Activated T-cell treated with anti-CD3 and anti-CD28 coated beads, Interleukin-2, amount 50 U/mL, for 24 hours (primary cell): Measurements from ENCODE around the gene LTB.

Experiments
- DNase-seq: peaks from one replicate; pipeline ENCODE4 v3.0.0-alpha.2; 2020
- H3K27ac Mint-ChIP-seq: 2 replicates; pipeline ENCODE4 v1.8.0; 2020; ENCODE audit warnings: mild to moderate bottlenecking, mixed read lengths
- H3K27me3 Mint-ChIP-seq: 2 replicates; pipeline ENCODE4 v1.8.0; 2020; ENCODE audit warnings: mixed read lengths
- H3K36me3 Mint-ChIP-seq: 2 replicates; pipeline ENCODE4 v1.8.0; 2020; ENCODE audit warnings: low read depth, mixed read lengths
- H3K4me1 Mint-ChIP-seq: 2 replicates; pipeline ENCODE4 v1.8.0; 2020; ENCODE audit warnings: low read depth, mixed read lengths
- H3K4me3 Mint-ChIP-seq: 2 replicates; pipeline ENCODE4 v1.8.0; 2020; ENCODE audit warnings: mild to moderate bottlenecking, moderate library complexity, mixed read lengths
- H3K9me3 Mint-ChIP-seq: 2 replicates; pipeline ENCODE4 v1.8.0; 2020; ENCODE audit warnings: mixed read lengths

LTB gene

DNA sequence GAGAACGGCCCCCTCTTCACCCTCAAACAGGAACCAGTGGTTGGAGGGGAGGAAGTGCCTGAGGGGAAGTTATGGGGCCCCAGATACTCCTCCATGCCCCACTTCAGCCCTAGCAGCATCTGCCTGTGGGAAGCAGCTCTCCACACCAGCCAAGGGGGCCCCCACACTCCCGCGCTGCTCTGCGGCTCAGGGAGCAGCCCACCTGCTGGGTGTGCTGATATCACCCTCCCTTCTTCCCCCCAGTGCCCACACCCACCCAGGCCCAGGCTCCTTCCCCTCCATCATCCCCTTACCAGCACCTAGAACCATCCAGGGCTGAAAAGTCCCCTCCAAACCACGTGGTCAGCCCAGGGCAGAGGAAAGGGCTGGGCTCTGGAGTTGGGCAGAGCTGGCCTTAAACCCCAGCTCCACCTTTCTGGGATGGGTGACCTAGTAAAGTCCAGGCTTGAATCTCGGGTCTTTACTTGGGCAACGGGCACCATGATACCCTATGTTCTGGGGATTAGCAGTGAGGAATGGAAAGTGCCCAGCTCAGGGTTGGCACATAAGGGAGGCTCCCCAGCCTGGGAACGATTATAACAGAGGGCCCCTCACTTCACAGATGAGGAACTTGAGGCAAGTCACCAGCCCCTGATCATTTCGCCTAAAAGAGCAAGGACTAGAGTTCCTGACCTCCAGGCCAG is 4.5 kb upstream of the LTB start:
- no peak for DNase-seq
- peaks cover 76% of the 10 kb centered on the region for H3K4me1 Mint-ChIP-seq
- no peaks in the 10 kb centered on the region for H3K9me3 Mint-ChIP-seq
- peaks cover 7% of the 10 kb centered on the region for H3K36me3 Mint-ChIP-seq
- H3K27ac Mint-ChIP-seq = peak overlapping the region; percentile 94
- H3K4me3 Mint-ChIP-seq = peak overlapping the region; percentile 71
- H3K27me3 Mint-ChIP-seq = no peaks in the 10 kb centered on the region

DNA sequence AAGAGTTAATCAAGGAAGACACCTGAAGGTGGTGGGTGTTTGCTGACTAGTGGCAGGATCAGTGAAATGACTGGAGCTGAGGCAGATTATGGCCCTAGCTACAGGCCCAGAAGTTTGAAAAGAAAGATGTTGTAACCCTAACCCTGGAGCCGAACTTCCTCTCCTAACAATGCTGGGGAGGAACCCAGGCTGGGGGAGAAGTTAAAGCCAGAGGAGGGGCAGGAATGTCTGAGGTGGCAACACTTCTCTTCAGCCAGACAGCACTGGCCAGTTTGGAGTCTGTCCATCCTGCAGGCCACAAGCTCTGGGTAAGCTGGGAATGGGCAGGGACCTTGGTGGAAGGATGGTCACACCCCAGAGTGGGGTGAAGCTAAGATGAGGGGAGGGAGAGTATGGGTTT is 3.8 kb upstream of the LTB start, which contains the start of gene LST1:
Gene LST1, plus strand, starts transcription at position 270 of the 400 bp plus-strand sequence. CDS start 1,023 bp downstream, outside the sequence.
- Mint-ChIP-seq H3K36me3 (peaks cover 15% of the 10 kb centered on the region), H3K9me3 (no peaks in the 10 kb centered on the region), H3K4me1 (peaks cover 77% of the 10 kb centered on the region), H3K27ac (peak within 1 kb of the TSS; percentile 94), H3K4me3 (peak within 1 kb of the TSS; percentile 71), H3K27me3 (no peaks in the 10 kb centered on the region)
- no peak for DNase-seq

DNA sequence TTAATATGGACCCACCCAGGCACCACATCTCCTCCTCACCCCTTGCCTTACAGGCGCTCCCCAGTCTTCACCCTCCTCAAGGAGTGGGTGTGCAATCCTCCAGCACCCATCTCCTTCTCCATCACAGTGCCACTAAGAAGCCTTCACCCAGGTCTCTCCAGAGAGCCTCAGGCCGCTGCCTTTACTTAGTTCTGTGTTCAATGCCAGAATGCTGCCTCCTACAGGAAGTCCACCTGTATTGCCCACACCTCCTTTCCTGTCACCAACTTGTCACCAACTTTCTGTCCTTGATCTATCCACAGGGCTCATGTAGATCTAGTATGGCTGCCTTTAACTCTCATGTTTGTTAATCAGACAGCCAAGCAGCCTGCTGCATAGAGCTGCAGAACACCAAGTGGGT is 3.3 kb upstream of the LTB start:
- no peaks in the 10 kb centered on the region for H3K27me3 Mint-ChIP-seq
- DNase-seq = no peak
- H3K36me3 Mint-ChIP-seq = peaks cover 18% of the 10 kb centered on the region
- peaks cover 76% of the 10 kb centered on the region for H3K4me1 Mint-ChIP-seq
- peak overlapping the region; percentile 94 for H3K27ac Mint-ChIP-seq
- H3K4me3 Mint-ChIP-seq = peak overlapping the region; percentile 4
- no peaks in the 10 kb centered on the region for H3K9me3 Mint-ChIP-seq

DNA sequence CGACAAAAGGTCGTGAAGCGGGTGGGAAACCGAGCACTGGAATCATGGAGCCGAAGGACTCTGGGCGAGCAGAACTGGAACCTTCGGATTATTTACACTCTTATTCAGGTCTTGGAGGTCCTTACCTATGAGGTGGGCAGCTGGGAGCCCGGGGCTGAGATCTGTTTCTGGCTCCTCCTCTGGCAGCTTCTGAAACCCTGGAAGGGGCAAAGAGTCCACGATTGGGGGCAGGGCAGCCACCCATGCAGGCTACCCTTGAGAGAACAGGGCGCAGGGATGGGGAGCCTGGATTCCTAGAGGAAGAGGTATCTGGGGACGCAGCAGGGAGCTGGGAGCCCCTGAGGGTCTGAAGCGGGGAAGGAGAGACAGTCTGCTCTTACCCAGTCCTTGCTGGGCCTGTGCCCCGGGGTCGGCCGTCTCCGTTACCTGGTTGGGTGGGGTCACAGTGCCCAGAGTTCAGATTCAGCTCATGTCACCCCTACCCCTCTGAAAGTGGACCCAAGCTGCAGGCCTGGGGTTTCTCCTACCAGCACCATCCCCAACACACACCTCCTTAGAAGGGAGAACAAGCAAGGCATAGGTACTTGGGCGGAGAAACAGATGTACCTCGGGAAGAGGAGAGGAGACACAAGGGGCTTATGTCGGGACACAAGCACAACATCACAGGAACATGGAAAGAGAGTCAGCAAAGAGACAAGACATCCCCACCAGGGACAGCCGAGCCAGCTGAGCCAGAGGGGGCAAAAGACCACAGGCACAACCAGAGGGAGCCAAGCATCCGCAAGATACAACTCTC is 592 bp downstream of the LTB start:
- H3K27ac Mint-ChIP-seq = peak overlapping the region; percentile 91
- H3K9me3 Mint-ChIP-seq = no peaks in the 10 kb centered on the region
- DNase-seq = peak; percentile 65
- H3K4me3 Mint-ChIP-seq = peak overlapping the region; percentile 97
- H3K36me3 Mint-ChIP-seq = peaks cover 52% of the 10 kb centered on the region
- H3K4me1 Mint-ChIP-seq = peaks cover 78% of the 10 kb centered on the region
- no peaks in the 10 kb centered on the region for H3K27me3 Mint-ChIP-seq

DNA sequence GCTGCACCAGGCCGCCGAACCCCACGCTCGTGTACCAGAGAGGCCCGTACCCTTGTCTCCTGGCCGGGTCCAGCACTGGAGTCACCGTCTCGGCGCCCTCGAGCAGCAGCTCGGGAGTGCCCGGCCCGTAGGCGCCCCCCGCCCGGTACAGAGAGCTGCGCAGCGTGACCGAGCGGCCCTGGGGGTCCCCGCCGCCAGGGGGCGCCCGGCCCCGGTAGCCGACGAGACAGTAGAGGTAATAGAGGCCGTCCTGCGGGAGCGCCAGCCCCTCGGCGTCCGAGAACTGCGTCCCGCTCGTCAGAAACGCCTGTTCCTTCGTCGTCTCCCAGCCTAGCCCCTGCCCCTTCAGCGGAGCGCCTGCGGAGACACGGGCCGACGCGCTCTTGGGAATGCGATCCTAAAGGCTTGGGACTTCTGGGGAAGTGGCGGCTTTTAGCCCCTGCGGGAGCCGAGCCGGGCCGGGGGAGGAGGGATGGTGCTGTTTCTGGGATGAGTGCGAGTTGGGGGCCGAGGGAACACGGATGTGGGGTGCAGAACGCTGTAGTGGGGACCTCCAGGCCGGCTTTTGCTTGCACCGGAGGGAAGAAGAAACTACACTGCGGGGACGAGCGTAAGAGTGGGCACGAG is 1.3 kb downstream of the LTB start:
- Mint-ChIP-seq H3K27me3 (no peaks in the 10 kb centered on the region), H3K36me3 (peaks cover 59% of the 10 kb centered on the region), H3K4me3 (peak overlapping the region; percentile 97), H3K9me3 (no peaks in the 10 kb centered on the region), H3K27ac (peak overlapping the region; percentile 91), H3K4me1 (peaks cover 75% of the 10 kb centered on the region)
- DNase-seq = peak; percentile 94

DNA sequence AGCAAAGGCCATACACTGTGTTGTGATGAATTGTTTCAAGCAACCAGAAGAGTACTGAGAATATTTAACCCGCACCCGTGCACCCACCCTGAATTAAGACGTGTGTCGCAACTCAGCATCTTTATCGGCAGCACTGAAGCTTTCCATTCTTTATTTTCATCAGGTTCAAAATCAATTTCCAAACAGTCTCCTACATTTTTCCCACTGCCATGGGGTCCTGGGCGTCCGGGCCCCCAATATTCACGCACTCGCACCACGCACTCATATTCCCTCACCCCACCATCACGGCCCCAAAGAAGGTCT is 1.8 kb downstream of the LTB start:
- no peaks in the 10 kb centered on the region for H3K27me3 Mint-ChIP-seq
- peak overlapping the region; percentile 91 for H3K27ac Mint-ChIP-seq
- no peak for DNase-seq
- H3K36me3 Mint-ChIP-seq = peaks cover 64% of the 10 kb centered on the region
- H3K4me3 Mint-ChIP-seq = peak overlapping the region; percentile 97
- no peaks in the 10 kb centered on the region for H3K9me3 Mint-ChIP-seq
- H3K4me1 Mint-ChIP-seq = peaks cover 75% of the 10 kb centered on the region

DNA sequence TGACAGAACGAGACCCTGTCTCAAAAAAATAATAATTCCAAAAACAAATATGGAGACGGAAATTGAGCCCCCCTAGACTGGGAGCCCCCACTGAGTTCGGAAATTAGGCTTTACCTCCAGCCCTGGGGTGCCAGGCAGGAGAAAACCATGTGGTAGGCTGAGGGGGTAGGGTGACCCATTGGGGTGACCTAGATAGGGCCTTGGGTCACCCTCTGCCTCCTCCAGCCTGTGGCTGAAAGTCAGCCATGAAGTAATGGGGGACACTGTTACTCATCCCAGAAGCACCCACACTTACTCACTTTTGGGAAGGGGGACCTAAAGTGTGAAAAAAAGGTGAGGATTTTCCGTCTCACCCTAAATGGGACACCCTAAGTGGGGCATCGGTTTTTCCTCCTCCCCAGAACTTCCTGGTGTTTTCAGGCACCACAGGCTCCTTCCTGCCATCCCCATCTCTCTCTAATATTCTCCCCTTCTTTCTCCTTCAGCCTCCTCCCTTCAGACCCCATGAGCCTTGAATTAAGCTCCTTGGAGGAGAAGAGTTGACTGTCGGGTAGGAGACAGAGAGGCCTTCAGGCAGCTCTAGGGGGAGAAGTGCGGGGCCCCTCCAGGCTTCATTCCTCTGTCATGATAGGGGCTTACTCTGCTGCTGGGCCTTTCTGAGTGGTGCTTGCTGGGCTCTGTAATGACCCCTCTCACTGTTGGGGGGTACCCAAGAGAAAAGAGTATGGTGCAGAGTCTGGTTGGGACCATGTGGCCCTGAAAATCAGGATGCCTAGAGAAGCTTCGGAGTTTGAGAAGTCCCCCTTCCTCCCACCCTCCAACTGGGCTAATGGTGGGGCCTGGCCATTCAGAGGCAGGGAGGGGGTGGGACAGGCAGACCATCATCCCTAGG is 2.4 kb downstream of the LTB start:
- Mint-ChIP-seq H3K4me1 (peaks cover 75% of the 10 kb centered on the region), H3K36me3 (peaks cover 69% of the 10 kb centered on the region), H3K27ac (peak overlapping the region; percentile 91), H3K4me3 (peak overlapping the region; percentile 97), H3K9me3 (no peaks in the 10 kb centered on the region), H3K27me3 (no peaks in the 10 kb centered on the region)
- peak; percentile 67 for DNase-seq

DNA sequence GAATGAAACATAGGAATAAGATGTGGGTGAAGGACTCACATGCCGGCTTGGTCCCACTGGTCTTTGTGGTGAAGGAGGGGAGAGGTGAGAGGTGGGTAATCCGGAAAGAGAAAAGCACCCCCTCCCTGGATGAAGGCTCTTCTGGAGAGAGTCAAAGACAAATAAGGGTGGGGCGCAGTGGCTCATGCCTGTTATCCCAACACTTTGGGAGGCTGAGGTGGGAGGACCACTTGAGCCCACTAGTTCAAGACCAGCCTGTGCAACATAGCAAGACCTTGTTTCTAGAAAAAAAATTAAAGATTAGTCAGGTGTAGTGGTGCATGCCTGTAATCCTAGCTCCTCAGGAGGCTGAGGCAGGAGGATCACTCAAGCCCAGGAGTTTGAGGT is 3.1 kb downstream of the LTB start:
- Mint-ChIP-seq H3K36me3 (peaks cover 75% of the 10 kb centered on the region), H3K27ac (peak overlapping the region; percentile 91), H3K27me3 (no peaks in the 10 kb centered on the region), H3K9me3 (no peaks in the 10 kb centered on the region), H3K4me3 (peak overlapping the region; percentile 97), H3K4me1 (peaks cover 80% of the 10 kb centered on the region)
- DNase-seq = peak; percentile 57

DNA sequence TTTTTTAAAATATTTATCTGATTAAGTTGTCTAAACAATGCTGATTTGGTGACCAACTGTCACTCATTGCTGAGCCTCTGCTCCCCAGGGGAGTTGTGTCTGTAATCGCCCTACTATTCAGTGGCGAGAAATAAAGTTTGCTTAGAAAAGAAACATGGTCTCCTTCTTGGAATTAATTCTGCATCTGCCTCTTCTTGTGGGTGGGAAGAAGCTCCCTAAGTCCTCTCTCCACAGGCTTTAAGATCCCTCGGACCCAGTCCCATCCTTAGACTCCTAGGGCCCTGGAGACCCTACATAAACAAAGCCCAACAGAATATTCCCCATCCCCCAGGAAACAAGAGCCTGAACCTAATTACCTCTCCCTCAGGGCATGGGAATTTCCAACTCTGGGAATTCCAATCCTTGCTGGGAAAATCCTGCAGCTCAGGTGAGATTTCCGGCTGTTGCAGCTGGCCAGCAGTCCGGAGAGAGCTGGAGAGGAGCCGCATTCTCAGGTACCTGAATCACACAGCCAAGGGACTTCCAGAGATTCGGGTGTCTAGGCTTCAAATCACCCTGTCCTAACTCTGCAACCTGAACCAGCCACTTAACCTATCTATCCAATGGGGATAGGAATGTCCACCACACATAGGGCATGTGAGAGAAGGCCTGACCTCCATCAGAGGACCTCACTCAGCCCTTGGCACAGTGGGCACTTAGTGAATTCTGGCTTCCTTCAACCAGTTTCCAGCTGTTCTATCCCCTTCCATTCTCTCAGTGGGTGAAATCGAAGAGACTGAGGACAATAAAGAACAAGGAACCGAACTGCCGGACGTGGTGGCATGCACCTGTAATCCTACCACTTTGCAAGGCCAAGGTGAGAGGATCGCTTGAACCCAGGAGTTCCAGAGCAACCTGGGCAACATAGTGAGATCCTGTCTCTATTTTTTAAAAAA is 3.8 kb downstream of the LTB start:
- DNase-seq = no peak
- Mint-ChIP-seq H3K4me3 (peak overlapping the region; percentile 97), H3K9me3 (no peaks in the 10 kb centered on the region)

DNA sequence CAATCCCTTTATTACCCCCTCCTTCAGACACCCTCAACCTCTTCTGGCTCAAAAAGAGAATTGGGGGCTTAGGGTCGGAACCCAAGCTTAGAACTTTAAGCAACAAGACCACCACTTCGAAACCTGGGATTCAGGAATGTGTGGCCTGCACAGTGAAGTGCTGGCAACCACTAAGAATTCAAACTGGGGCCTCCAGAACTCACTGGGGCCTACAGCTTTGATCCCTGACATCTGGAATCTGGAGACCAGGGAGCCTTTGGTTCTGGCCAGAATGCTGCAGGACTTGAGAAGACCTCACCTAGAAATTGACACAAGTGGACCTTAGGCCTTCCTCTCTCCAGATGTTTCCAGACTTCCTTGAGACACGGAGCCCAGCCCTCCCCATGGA is 4.7 kb downstream of the LTB start:
- no peak for DNase-seq
- Mint-ChIP-seq H3K27me3 (no peaks in the 10 kb centered on the region), H3K4me1 (peaks cover 81% of the 10 kb centered on the region), H3K4me3 (peak overlapping the region; percentile 97), H3K36me3 (peaks cover 87% of the 10 kb centered on the region), H3K9me3 (no peaks in the 10 kb centered on the region), H3K27ac (peak overlapping the region; percentile 99)

More for the DNA sequence above, 3.8 kb downstream of the LTB start:
- H3K36me3 Mint-ChIP-seq = peaks cover 80% of the 10 kb centered on the region
- peak overlapping the region; percentile 91 for H3K27ac Mint-ChIP-seq
- no peaks in the 10 kb centered on the region for H3K27me3 Mint-ChIP-seq
- H3K4me1 Mint-ChIP-seq = peaks cover 80% of the 10 kb centered on the region

DNA sequence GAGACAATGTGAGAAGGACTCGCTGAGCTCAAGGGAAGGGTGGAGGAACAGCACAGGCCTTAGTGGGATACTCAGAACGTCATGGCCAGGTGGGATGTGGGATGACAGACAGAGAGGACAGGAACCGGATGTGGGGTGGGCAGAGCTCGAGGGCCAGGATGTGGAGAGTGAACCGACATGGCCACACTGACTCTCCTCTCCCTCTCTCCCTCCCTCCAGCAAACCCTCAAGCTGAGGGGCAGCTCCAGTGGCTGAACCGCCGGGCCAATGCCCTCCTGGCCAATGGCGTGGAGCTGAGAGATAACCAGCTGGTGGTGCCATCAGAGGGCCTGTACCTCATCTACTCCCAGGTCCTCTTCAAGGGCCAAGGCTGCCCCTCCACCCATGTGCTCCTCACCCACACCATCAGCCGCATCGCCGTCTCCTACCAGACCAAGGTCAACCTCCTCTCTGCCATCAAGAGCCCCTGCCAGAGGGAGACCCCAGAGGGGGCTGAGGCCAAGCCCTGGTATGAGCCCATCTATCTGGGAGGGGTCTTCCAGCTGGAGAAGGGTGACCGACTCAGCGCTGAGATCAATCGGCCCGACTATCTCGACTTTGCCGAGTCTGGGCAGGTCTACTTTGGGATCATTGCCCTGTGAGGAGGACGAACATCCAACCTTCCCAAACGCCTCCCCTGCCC is 5.2 kb downstream of the LTB start:
- Mint-ChIP-seq H3K9me3 (no peaks in the 10 kb centered on the region), H3K4me3 (peak overlapping the region; percentile 97), H3K36me3 (peaks cover 92% of the 10 kb centered on the region), H3K27me3 (no peaks in the 10 kb centered on the region), H3K27ac (peak overlapping the region; percentile 99), H3K4me1 (peaks cover 79% of the 10 kb centered on the region)
- DNase-seq = peak; percentile 72

DNA sequence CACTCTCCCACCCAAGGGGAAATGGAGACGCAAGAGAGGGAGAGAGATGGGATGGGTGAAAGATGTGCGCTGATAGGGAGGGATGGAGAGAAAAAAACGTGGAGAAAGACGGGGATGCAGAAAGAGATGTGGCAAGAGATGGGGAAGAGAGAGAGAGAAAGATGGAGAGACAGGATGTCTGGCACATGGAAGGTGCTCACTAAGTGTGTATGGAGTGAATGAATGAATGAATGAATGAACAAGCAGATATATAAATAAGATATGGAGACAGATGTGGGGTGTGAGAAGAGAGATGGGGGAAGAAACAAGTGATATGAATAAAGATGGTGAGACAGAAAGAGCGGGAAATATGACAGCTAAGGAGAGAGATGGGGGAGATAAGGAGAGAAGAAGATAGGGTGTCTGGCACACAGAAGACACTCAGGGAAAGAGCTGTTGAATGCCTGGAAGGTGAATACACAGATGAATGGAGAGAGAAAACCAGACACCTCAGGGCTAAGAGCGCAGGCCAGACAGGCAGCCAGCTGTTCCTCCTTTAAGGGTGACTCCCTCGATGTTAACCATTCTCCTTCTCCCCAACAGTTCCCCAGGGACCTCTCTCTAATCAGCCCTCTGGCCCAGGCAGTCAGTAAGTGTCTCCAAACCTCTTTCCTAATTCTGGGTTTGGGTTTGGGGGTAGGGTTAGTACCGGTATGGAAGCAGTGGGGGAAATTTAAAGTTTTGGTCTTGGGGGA is 6.1 kb downstream of the LTB start:
- no peak for DNase-seq
- peaks cover 84% of the 10 kb centered on the region for H3K4me1 Mint-ChIP-seq
- H3K9me3 Mint-ChIP-seq = no peaks in the 10 kb centered on the region
- no peaks in the 10 kb centered on the region for H3K27me3 Mint-ChIP-seq
- H3K36me3 Mint-ChIP-seq = peaks cover 85% of the 10 kb centered on the region
- peak overlapping the region; percentile 99 for H3K27ac Mint-ChIP-seq
- peak overlapping the region; percentile 97 for H3K4me3 Mint-ChIP-seq
